ENCODE results near the gene PBX2. TPM values are rescaled to one million over a fixed set of nuclear protein-coding genes. Genes with fewer than 3 reads are reported as not detected.

The PBX2 gene
- total RNA-seq, 1 experiment from 2014 or later: 130 TPM

GRCh38 chr6:32191696-32192607 lies 1.9 kb upstream of the PBX2 start:
- H3K9me3 Mint-ChIP-seq: no peaks in the 10 kb centered on the region
- ChIA-PET CTCF (interaction anchor here (0.6 to 1.9 kb wide), 5 partner anchors 10 to 39 kb away, joined by 4 to 7 read pairs (median 4); no protein-coding TSS in a partner anchor), POLR2A (interaction anchor here (1.6 kb wide), 1 partner anchor 14 kb away, joined by 5 read pairs; no protein-coding TSS in a partner anchor)
- H3K27me3 Mint-ChIP-seq (ENCODE audit: low read depth): no peaks in the 10 kb centered on the region
- TF ChIP-seq ZNF263 (CRISPR knock-in tag; IDR thresholded peaks at IDR 0.05; ENCODE audit: low read depth) (no peak), ETV6 (CRISPR knock-in tag; IDR thresholded peaks at IDR 0.05) (no peak), CREM (CRISPR knock-in tag; IDR thresholded peaks at IDR 0.05) (no peak), ZNF281 (CRISPR knock-in tag; IDR thresholded peaks at IDR 0.05) (no peak), ZNF532 (CRISPR knock-in tag; IDR thresholded peaks at IDR 0.05; ENCODE audit: borderline replicate concordance) (no peak)
- peaks cover 64% of the 10 kb centered on the region for H3K4me1 Mint-ChIP-seq
- peaks cover 14% of the 10 kb centered on the region for H3K36me3 Mint-ChIP-seq
- H3K4me3 Mint-ChIP-seq: peak overlapping the region; percentile 29; the same call in 1 of the 2 replicates
- DNase-seq (ENCODE audit: low spot score): no peak
- no peak for ATAC-seq
- no peak overlapping the region; the same call in 1 of the 2 replicates for H3K27ac Mint-ChIP-seq

GRCh38 chr6:32190911-32191677 lies 1.1 kb upstream of the PBX2 start:
- TF ChIP-seq FOXJ3 (CRISPR knock-in tag; IDR thresholded peaks at IDR 0.05; ENCODE audit: borderline replicate concordance) (no peak), ARID4B (CRISPR knock-in tag; IDR thresholded peaks at IDR 0.05; ENCODE audit: borderline replicate concordance) (no peak), GTF2I (CRISPR knock-in tag; conservative IDR thresholded peaks at IDR 0.05) (no peak), PRRX2 (CRISPR knock-in tag; IDR thresholded peaks at IDR 0.05) (no peak), STAT6 (CRISPR knock-in tag; conservative IDR thresholded peaks at IDR 0.05; ENCODE audit: low read depth) (no peak), HMGXB4 (CRISPR knock-in tag; IDR thresholded peaks at IDR 0.05) (no peak)
- CTCF ChIA-PET: interaction anchor here (1.2 to 1.9 kb wide), 3 partner anchors 9 to 72 kb away, joined by 3 to 11 read pairs (median 7); partner anchors contain the start of gene PRRT1

More at GRCh38 chr6:32190911-32191677, 1.1 kb upstream of the PBX2 start:
- POLR2A ChIA-PET: interaction anchor here (0.5 to 1.2 kb wide), 2 partner anchors 63 to 568 kb away, joined by 3 read pairs; partner anchors contain the start of gene ATF6B
- peaks cover 61% of the 10 kb centered on the region for H3K4me1 Mint-ChIP-seq
- ATAC-seq (no peak), DNase-seq (ENCODE audit: low spot score) (no peak)
- H3K27ac Mint-ChIP-seq: peak overlapping the region; percentile 70
- H3K27me3 Mint-ChIP-seq (ENCODE audit: low read depth): no peaks in the 10 kb centered on the region
- peak overlapping the region; percentile 29 for H3K4me3 Mint-ChIP-seq
- H3K36me3 Mint-ChIP-seq: peaks cover 22% of the 10 kb centered on the region
- no peaks in the 10 kb centered on the region for H3K9me3 Mint-ChIP-seq
